HG03159 (cell line): ENCODE results near the gene TIAM2.

Experiments used
- ATAC-seq: cut with Tn5 transposase; IDR thresholded peaks from one replicate; pipeline ENCODE4 v1.9.1; 2021; ENCODE audit warnings: mild to moderate bottlenecking, moderate library complexity; ENCODE audit not compliant: unreplicated experiment

Gene TIAM2

GRCh38 chr6:155055729-155056128 lies 60.6 kb downstream of the TIAM2 start:
- no peak for ATAC-seq

DNA sequence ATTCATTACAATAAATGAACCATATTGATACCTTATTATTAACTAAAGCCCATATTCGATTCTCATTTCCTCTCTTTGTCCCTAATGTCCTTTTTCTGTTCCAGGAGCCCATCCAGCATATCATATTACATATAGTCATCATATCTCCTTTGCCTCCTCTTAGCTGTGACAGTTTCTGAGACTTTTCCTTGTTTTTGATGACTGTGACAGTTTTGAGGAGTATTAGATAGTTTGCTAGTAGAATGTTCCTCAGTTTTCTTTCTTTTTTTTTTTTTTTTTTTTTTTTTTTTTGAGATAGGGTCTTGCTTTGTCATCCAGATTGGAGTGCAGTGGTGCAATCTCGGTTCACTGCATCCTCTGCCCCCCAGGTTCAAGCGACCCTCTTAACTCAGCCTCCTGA lies 61.6 kb downstream of the TIAM2 start:
- no peak for ATAC-seq

DNA sequence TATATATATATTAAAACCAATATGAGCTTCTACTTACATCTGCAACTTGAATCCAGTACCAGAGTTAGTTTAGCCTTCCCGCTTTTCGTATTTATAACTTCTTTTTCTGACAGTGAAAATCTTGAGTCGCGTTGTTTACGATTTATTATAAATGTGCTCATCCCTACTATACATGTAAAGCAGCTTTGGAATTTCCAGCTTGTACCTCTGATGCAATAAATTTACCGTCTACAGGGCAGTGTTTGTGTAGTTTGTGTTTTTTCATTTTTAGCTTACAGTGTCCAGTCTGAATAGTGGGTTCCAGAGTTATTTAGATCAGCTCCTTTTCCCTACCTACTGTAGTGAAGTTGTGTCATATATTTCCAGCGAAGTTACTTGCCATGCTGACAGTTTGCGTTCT lies 66.3 kb downstream of the TIAM2 start:
- ATAC-seq: no peak

DNA sequence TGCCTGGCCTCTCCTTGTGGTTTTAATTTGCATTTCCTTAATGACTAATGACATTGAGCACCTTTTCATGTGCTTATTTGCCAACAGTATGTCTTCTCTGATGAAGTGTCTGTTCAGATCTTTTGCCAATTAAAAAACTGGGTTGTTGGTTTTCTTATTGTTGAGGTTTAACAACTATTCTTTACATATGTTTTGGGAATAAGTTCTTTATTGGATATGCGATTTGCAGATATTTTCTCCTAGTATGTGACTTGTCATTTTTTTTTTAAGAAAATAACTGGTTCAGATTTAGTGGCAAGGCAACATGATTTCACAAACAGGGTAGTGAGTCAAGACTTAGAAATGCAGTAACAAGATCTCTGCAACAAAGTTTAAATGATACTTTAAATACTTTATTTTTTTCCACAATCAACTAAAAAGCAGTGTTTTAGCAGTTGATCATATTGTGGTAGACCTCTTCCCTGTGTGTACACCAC lies 67.8 kb downstream of the TIAM2 start:
- ATAC-seq: no peak

DNA sequence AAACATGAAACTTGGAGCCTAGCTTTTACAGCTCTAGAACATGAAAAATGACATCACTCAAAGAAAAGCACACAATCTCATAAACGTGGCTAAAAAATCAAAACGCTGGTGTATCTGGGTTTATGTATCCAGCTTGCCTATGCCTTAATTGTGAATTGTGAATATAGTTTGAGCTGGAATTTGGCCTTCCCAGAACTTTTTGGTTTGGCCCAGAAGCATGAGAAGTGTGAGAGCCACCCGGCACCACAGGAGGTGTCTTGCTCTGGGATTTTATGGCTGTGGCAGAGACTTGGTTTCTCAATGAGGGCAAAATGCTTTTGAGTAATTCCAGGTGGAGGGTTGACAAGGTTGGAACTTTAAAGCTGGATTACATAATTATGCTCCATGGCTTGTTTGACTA lies 69.2 kb downstream of the TIAM2 start:
- ATAC-seq: no peak

- ATAC-seq: no peak
These were observed 71.2 kb downstream of the TIAM2 start for GRCh38 chr6:155066361-155066760.

DNA sequence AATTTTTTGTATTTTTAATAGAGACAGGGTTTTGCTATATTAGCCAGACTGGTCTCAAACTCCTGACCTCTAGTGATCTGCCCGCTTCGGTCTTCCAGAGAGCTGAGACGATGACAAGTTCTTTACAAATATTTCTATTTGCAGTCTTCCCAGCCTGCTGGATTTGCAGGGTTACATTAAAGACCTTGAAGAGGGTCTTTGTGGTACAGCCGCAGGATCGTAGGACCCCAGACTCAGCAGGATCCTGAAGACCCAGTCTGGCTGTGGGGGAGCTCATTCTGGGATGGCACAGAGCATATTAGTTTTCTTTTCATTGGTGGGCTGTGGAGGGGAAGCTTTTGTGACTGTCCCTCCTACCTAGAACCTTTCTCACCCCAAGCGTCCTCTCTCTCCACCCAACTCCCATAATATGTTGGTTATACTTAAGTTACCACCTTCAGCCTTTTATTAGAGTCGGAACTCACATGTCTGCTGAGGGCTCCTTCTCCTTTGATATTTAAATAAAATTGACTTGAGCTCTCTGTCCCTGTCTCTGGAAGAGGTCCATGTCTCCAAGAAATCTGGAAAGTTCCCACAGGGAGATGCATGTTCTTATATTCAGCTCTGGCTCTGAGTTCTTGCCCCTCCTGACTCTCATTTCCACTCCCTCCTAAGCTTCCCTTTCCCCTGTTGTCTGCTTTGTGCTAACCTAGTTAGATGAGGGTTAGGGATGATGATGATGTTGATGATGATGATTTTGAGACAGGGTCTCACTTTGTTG lies 72.0 kb downstream of the TIAM2 start:
- no peak for ATAC-seq

DNA sequence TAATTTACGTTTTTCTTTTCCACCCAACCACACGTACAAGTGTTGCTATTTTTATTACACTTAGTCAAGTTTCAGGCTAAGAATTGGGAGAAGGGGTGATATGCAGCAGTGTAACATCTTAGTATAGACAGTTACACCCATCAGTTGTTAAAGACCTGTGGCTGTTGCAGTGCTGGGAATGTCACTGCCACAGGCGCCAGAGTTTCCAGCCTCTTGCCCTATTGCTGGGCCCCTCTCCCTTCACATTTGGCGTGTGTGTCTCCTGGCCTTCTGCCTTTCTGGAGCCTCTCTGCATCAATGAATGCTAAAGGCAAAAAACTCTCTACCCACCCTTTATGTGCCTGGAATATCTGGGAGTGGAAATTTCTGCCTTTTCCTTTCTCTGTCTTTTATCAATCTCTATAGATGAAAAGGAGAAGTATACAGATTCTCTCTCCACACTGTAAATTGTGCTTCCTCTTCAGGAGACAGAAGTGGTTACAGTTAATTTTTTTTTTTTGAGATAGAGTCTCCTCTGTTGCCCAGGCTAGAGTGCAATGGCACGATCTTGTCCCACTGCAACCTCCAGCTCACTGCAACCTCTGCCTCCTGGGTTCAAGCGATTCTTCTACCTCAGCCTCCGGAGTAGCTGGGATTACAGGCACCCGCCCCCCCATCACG lies 73.0 kb downstream of the TIAM2 start:
- no peak for ATAC-seq

DNA sequence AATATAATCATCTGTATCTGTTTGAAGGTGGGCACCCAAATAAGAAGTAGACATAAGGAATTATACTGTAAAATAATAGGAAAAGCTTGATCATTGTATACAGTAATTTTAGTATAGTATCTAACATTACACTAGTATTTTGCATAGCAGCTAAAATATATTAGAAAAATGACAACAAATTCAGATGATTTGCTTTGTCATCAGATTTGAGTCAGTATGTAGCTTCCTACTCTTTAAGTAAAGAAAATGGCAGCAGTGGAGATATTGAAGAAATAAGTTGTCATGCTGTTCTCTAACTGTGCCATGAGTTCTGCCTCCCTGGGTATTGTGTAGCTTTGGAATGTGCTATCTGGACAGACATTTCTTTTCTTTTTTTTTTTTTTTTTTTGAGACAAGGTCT lies 74.4 kb downstream of the TIAM2 start:
- no peak for ATAC-seq

DNA sequence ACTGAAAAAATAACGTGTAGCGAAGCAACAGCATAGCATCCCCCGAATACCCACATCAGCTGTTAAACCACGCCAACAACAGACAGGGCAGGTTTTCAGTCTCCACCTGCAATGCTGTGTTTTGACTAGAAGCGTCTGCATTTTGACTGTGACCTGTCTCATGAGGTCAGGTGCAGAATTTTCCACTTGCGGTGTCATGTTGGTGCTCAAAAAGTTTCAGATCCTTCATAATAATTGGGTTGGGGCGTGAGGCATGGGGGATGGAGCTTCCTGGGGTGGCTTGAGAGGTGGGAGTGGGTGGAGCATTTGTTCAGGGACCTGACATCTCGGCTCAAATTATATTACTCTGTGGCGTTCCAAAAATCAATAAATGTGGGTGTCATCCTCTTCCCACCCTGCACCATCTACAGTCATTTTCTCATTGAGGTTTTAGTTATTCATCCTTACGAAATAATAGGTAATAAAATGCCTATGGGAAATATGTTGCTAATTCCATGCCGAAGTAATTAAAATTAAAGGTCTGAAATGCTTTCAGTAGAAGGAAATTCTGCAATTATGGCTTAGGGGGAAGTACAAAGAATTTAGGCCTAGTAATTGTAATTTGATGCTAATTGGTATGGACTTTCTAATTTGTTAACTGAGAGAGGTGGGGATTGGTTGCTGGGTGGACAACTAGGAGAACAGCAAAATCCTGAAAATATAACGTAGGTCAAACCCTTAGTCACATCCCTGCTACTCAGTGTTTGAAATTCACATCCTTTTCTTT lies 81.0 kb downstream of the TIAM2 start:
- no peak for ATAC-seq

DNA sequence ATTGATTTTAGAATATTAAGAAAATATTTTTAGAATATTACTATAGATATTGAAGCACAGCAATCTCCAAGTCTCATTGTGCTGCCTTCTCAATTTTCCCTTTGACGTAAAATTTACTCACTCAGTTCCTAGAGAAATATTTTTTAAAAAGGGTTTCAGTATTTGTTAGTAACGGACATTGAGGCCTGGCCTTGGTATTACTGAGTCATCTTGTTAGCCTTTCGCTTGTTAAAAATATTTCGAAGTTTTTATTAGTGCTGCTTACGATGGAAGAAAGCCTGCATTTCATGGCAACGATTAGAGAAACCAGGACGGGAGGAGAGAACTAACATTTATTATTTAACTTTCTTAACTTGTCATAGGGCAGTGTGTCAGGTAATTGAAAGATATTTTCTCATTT lies 82.2 kb downstream of the TIAM2 start:
- no peak for ATAC-seq

DNA sequence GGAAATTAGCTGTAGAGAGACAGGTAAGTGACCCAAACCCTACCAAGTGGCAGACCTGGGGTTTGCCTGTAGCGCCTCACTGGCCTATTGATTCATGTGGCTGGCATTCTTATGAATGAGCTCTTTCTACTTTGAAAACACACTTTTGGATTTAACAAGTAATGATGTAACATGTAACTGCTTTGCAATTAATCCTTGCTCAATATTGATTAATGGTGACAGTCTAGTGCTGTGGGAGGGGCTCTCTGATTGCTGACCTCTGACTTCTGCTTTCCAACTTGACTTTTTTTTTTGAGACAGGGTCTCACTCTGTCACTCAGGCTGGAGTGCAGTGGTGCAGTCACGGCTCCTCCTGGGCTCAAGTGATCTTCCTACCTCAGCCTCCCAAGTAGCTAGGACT lies 82.7 kb downstream of the TIAM2 start:
- ATAC-seq: no peak

- ATAC-seq: no peak
These were observed 83.2 kb downstream of the TIAM2 start for GRCh38 chr6:155078331-155078745.

DNA sequence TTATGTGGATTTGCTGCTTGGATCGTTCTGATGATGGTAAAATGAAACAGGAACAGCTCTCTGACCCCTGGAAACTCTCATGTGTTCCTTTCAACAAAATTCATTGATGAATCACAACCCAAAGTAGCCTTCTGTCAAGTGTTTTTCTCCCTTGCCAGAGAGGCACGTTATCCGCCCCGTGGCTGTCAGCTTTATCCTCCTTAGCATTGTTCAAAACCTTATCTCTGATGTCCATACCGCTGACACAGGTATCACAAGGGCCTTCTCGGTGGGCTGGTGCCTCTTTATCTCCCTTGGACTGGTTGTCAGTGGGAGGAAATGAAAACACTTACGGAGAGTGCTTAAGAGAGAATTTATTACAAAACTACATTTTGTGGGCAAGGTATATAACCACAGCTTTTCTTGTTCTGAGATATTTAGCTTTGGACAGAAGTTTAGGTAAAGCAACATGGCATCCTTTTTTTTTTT lies 84.9 kb downstream of the TIAM2 start:
- peak; percentile 70 for ATAC-seq

GRCh38 chr6:155080881-155081845 lies 86.0 kb downstream of the TIAM2 start:
- ATAC-seq: no peak

DNA sequence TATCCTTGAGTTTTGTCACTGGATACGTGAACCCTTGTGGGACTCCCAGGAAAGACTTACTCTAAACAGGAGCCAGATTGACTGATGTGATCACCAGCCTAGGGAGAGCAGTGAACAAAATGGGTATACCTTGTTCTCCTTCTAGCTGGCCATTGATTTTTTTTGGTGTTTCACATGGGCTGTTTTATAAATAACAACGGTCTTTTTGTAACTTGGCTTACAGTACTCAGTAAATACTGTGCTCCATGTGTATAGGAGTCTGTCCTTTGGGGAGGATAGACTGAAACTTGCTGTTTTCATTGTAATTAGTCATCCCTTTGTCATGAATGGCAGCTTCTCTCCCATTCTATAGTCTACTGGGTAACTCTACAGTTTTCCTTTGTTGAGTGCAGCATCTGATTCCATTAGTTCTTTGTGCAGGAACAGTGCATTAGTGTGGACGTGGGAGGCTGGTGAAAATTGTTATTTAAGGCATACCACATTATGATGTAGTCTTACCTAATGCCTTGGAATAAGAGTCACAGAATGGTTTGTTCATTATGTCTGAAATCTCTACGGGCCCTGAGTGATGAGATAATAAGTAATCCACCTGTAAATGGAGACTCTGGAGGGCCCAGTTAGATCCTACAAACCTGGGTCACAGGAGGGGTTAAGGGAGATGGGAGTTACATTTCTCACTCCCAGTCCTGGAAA lies 89.5 kb downstream of the TIAM2 start:
- no peak for ATAC-seq

DNA sequence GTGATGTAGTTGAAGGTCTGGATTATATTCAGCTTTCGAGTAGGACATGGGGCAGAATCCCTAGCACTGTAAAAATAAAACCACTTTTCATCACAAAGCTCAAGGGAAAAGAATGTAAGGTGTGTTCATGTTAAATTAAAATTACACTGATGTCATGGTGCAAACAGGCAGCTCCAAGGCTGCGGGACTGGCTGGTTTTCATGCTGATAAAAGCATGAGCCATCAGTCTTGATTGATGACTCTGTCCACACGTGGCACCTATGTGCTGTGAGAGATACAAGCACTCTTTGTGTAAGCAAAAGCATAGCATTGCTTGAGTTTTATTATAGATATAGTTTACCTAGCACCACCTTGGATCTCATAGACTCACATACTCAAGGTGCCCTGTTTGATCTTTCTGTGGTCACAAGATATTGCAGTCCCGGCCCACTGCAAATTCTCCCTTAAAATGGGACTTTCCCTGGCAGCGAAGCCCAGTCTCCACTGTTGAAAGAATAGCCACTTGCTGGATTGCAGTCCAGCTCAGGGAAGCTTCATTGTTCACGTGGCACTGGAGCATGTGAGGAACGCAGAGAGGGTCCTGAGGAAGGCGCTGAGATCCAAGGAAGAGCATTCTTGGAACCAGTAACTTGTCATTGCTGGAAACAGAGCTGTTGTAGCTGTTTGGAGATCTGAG lies 90.6 kb downstream of the TIAM2 start:
- ATAC-seq: no peak

- ATAC-seq: peak; percentile 39
These were observed 93.7 kb downstream of the TIAM2 start for GRCh38 chr6:155088856-155089255.

- no peak for ATAC-seq
These were observed 94.6 kb downstream of the TIAM2 start for GRCh38 chr6:155089746-155090145.
